Measurements from ENCODE around the gene AUNIP.

- TF ChIP-seq CTCF (IDR thresholded peaks at IDR 0.05; ENCODE audit: borderline replicate concordance, extremely low read depth, low read length, poor library complexity, severe bottlenecking), result no peak
- no peak for TF ChIP-seq EZH2 (IDR thresholded peaks at IDR 0.05; ENCODE audit: borderline replicate concordance, low read depth, low read length, severe bottlenecking)
Observed at GRCh38 chr1:25885602-25886001, 26.3 kb upstream of the AUNIP start.
